GM23248 (cell line): ENCODE measurements around the gene SEMA3G.

Source experiments
- EZH2 ChIP-seq: fragments of 200-600 bp; sonication (generic); IDR thresholded peaks from 2 replicates; pipeline ENCODE4 v1.6.1; 2018; ENCODE audit warnings: antibody characterized with exemption, mild to moderate bottlenecking; ENCODE audit not compliant: insufficient read depth, poor library complexity, severe bottlenecking
- EZH2phosphoT487 ChIP-seq: fragments of 200-600 bp; sonication (generic); IDR thresholded peaks from 2 replicates; pipeline ENCODE4 v1.6.1; 2018; ENCODE audit warnings: antibody characterized with exemption, moderate library complexity, mild to moderate bottlenecking, low read depth; ENCODE audit not compliant: insufficient read depth

GRCh38 chr3:52432691-52433141 is 12.2 kb downstream of the SEMA3G start:
- TF ChIP-seq EZH2: no peak
- no peak for TF ChIP-seq EZH2phosphoT487
